Psoas muscle (tissue), 8 donors: Measurements from ENCODE around the gene BAIAP3. TPM values are rescaled to one million over a fixed set of nuclear protein-coding genes. Genes with fewer than 3 reads are reported as not detected.
A peak's percentile ranks its signal among the peaks of the same experiment; 100 is the strongest.

Experiments
- ATAC-seq, 4 donors: fragments of 200-7000 bp; cut with Tn5 transposase; one replicate each; pipeline ENCODE4 v1.9.1; 2020; ENCODE audit warnings: moderate library complexity in 3 of 4, mild to moderate bottlenecking in 2 of 4
- DNase-seq, 2 donors: peaks; one replicate each; pipeline ENCODE4 v3.0.0-alpha.2; 2020
- H3K27ac ChIP-seq: fragments of 200-600 bp; one replicate; pipeline ENCODE4 v1.8.0; 2022
- H3K27me3 ChIP-seq, 3 donors: fragments of 200-600 bp in 1 of 3; one replicate each; pipeline versions ENCODE4 v1.6.1 to v1.8.0; 2013 to 2022; ENCODE audit warnings: low read length in 2 of 3, mild to moderate bottlenecking in 2 of 3, moderate library complexity in 1 of 3; ENCODE audit not compliant: insufficient read depth in 3 of 3
- H3K36me3 ChIP-seq, 2 donors: fragments of 200-600 bp in 1 of 2; one replicate each; pipeline versions ENCODE4 v1.6.1 to v1.8.0; 2013 to 2022; ENCODE audit warnings: low read depth in 1 of 2, mild to moderate bottlenecking in 1 of 2, moderate library complexity in 1 of 2; ENCODE audit not compliant: insufficient read depth in 1 of 2
- H3K4me1 ChIP-seq: fragments of 200-600 bp; one replicate; pipeline ENCODE4 v1.8.0; 2022
- H3K4me3 ChIP-seq: fragments of 200-600 bp; one replicate; pipeline ENCODE4 v1.8.0; 2022; ENCODE audit warnings: mild to moderate bottlenecking
- H3K9me3 ChIP-seq: fragments of 200-600 bp; one replicate; pipeline ENCODE4 v1.8.0; 2022
- CTCF ChIP-seq: fragments of 200-600 bp; IDR thresholded peaks from one replicate; pipeline ENCODE4 v1.8.0; 2022; ENCODE audit warnings: antibody characterized with exemption
- WGBS, 3 donors: extraction: QIAGEN DNeasy Blood & Tissue Kit; methylation state at CpG; one replicate each; pipeline versions ENCODE4 v1.1.6 to v1.1.7; 2013; 5-methylcytosine and 5-hydroxymethylcytosine counted together
- intact Hi-C, 2 donors: fragments of 100-400 bp; cut with DNase I; formaldehyde crosslinking; loops; one replicate each; pipeline versions ENCODE4 v1.11.0 to v1.14.2; 2022
- polyA plus RNA-seq, 3 donors: library from polyadenylated mRNA; stranded (reverse); fragments of 200-250 nt; gene quantifications; one replicate each; pipeline ENCODE4 v1.2.3, GENCODE V29; 2013
- total RNA-seq, 4 donors: library from RNA; stranded (reverse); fragmentation: NEBNext Ultra II Directional in 2 of 4; extraction: Animal tissue kit (Norgen Biotek cat#: 25700) in 2 of 4; gene quantifications; one replicate each; pipeline versions ENCODE4 v1.2.1 to v1.2.4, GENCODE V29; 2021 to 2023
- donor health status: healthy with polysubstance abuse.
- donor health status: DM: no; HTN: no; CAD: no; lungs with moderate emphysema.
- donor health status: Bipolar disorder and iron deficiency.
- donor health status: healthy.
- donor health status: DM: yes; HTN: yes; CAD: no.
- donor health status: DM: no; HTN: no; CAD: no.
- donor health status: DM: no; HTN: no; CAD: no.
- donor health status: DM: yes; HTN: yes; CAD: no.

BAIAP3 gene
- total and polyA plus RNA-seq, 7 donors: 0.38 to 3.5 (median 1.1) TPM

- TF ChIP-seq CTCF: no peak
- peaks cover 10% of the 10 kb centered on the region for H3K4me1 ChIP-seq
- H3K9me3 ChIP-seq: no peaks in the 10 kb centered on the region
- no peak for DNase-seq
- peak overlapping the region; percentile 73 for H3K4me3 ChIP-seq
- 59 to 68% (median 63%) methylated on average over 10 of the region's 10 CpGs for WGBS, 3 donors
- peaks cover 0 to 25% of the 10 kb centered on the region in 2 donors for H3K36me3 ChIP-seq
- intact Hi-C loops: loop anchor here (5.0 kb wide), 2 partner anchors 35 to 330 kb away; partner anchors contain the start of genes MAPK8IP3 (in 1 of the 2) and UNKL (in 1 of the 2)
- peak overlapping the region; percentile 98 for H3K27ac ChIP-seq
- no peaks in the 10 kb centered on the region for H3K27me3 ChIP-seq
- peak in 3 of 4 donors; percentile 2 to 12 (median 7) for ATAC-seq
Measured at GRCh38 chr16:1377406-1378010, 44.1 kb downstream of the BAIAP3 start.

GRCh38 chr16:1378087-1378803, 44.8 kb downstream of the BAIAP3 start:
- Histone ChIP-seq H3K36me3 (peaks cover 0 to 25% of the 10 kb centered on the region in 2 donors), H3K4me3 (peak overlapping the region; percentile 73), H3K27me3 (no peaks in the 10 kb centered on the region), H3K27ac (peak overlapping the region; percentile 98), H3K9me3 (no peaks in the 10 kb centered on the region), H3K4me1 (peaks cover 10% of the 10 kb centered on the region)
- intact Hi-C loops: loop anchor here (5.0 kb wide), 2 partner anchors 34 to 329 kb away; partner anchors contain the start of genes MAPK8IP3 (in 1 of the 2) and UNKL (in 1 of the 2)
- ATAC-seq: peak in 2 of 4 donors; percentile 0 to 8
- no peak for TF ChIP-seq CTCF
- DNase-seq: no peak
- 63 to 86% (median 63%) methylated on average over 25 of the region's 25 CpGs for WGBS, 3 donors

- ATAC-seq: peak; percentile 88 to 92 (median 90)
- Histone ChIP-seq H3K9me3 (no peaks in the 10 kb centered on the region), H3K4me3 (peak overlapping the region; percentile 73), H3K4me1 (peaks cover 10% of the 10 kb centered on the region), H3K36me3 (peaks cover 0 to 25% of the 10 kb centered on the region in 2 donors), H3K27ac (peak overlapping the region; percentile 98), H3K27me3 (no peaks in the 10 kb centered on the region)
- intact Hi-C loops: loop anchor here (5.0 kb wide), 2 partner anchors 33 to 328 kb away; partner anchors contain the start of genes MAPK8IP3 (in 1 of the 2) and UNKL (in 1 of the 2)
- 1 to 5% (median 4%) methylated on average over 29 to 31 of the region's 31 CpGs for WGBS, 3 donors
- no peak for TF ChIP-seq CTCF
- peak; percentile 96 to 98 for DNase-seq
Measured at GRCh38 chr16:1378804-1379303, 45.4 kb downstream of the BAIAP3 start.

- 9 to 13% (median 9%) methylated on average over 41 to 95 of the region's 95 CpGs for WGBS, 3 donors
- Histone ChIP-seq H3K36me3 (peaks cover 0 to 27% of the 10 kb centered on the region in 2 donors), H3K9me3 (no peaks in the 10 kb centered on the region), H3K4me3 (peak overlapping the region; percentile 73), H3K27me3 (no peaks in the 10 kb centered on the region), H3K27ac (peak overlapping the region; percentile 98), H3K4me1 (peaks cover 10% of the 10 kb centered on the region)
- no peak for TF ChIP-seq CTCF
- intact Hi-C loops: loop anchor here (5.0 kb wide), 2 partner anchors 33 to 328 kb away; partner anchors contain the start of genes MAPK8IP3 (in 1 of the 2) and UNKL (in 1 of the 2)
- ATAC-seq (peak; percentile 77 to 79 (median 78)), DNase-seq (peak; percentile 78 to 84)
Measured at GRCh38 chr16:1379304-1380076, 46.0 kb downstream of the BAIAP3 start.
